Left ventricle myocardium inferior (tissue), 1 donor: ENCODE data around the gene PDGFB. TPM values are rescaled to one million over a fixed set of nuclear protein-coding genes. Genes with fewer than 3 reads are reported as not detected.

Source experiments
- DNase-seq: peaks from one replicate; pipeline ENCODE4 v3.0.0-alpha.2; 2020
- H3K27ac ChIP-seq: fragments of 200-600 bp; replicated peaks from 2 replicates; pipeline ENCODE4 v1.8.0; 2021
- H3K27me3 ChIP-seq: fragments of 200-600 bp; 2 replicates; pipeline ENCODE4 v1.8.0; 2021; ENCODE audit warnings: low read depth
- H3K36me3 ChIP-seq: fragments of 200-600 bp; 2 replicates; pipeline ENCODE4 v1.8.0; 2021
- H3K4me1 ChIP-seq: fragments of 200-600 bp; 2 replicates; pipeline ENCODE4 v1.8.0; 2021
- H3K4me3 ChIP-seq: fragments of 200-600 bp; 2 replicates; pipeline ENCODE4 v1.8.0; 2021; ENCODE audit warnings: mild to moderate bottlenecking, moderate library complexity
- H3K9me3 ChIP-seq: fragments of 200-600 bp; replicated peaks from 2 replicates; pipeline ENCODE4 v1.8.0; 2021
- intact Hi-C: fragments of 100-400 bp; cut with micrococcal nuclease; formaldehyde crosslinking; loops from one replicate; pipeline ENCODE4 v1.11.0; 2022
- total RNA-seq: library from RNA; stranded (reverse); fragmentation: NEBNext Ultra II Directional; extraction: Animal tissue kit (Norgen Biotek cat#: 25700); gene quantifications from one replicate; pipeline ENCODE4 v1.2.1, GENCODE V29; 2021
- TF ChIP-seq, protein P1 (sequence below): fragments of 200-600 bp; IDR thresholded peaks from 2 replicates; pipeline ENCODE4 v1.8.0; 2021; ENCODE audit warnings: antibody characterized with exemption, mild to moderate bottlenecking, borderline replicate concordance
- donor health status: DM: no; HTN: yes; CAD: no; lungs with severe emphysema.

PDGFB gene
- total RNA-seq, 1 donor from 2014 or later, result 17.2 TPM

DNA sequence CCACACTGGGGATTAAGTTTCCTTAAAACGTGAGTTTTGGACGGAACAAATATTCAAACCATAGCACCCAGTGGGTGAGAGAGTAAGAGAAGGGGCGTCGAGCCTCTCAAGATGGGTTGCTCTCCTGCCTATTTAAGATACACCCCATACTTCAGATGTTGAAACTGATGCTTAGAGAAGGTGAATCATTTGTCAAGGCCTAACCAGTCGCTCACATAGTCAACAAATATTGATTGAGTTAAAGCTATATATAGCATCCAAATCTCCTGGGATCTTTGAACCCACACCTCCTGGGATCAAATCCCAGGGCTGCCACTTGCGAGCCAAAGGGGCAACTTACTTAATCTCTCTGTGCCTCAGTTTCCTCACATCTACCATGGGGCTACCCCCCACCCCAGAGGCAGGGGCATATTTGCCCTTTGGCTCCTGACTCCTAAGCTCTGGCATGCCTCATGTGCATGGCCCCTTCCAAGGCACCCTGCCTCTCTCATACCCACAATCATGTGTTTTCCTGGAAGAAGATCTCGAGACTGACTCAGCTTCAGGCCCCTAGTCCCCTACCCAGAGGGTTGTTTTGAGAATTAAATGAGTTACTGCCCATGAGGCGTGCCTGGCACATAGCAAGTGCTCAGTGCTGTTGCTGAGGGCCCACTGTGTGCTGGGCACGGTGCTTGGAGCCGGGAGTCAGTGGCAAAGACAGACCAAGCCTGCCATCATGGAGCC is 19.0 kb upstream of the PDGFB start:
- H3K27ac ChIP-seq, result no peak overlapping the region
- intact Hi-C loops, result no loop called here

GRCh38 chr22:39259666-39260065 is 14.9 kb upstream of the PDGFB start:
- Histone ChIP-seq H3K36me3 (no peaks in the 10 kb centered on the region), H3K27me3 (no peaks in the 10 kb centered on the region), H3K4me3 (no peak overlapping the region), H3K4me1 (peaks cover 19% of the 10 kb centered on the region), H3K9me3 (peaks cover 17% of the 10 kb centered on the region), H3K27ac (no peak overlapping the region)
- intact Hi-C loops, result no loop called here
- TF ChIP-seq, protein P1, sequence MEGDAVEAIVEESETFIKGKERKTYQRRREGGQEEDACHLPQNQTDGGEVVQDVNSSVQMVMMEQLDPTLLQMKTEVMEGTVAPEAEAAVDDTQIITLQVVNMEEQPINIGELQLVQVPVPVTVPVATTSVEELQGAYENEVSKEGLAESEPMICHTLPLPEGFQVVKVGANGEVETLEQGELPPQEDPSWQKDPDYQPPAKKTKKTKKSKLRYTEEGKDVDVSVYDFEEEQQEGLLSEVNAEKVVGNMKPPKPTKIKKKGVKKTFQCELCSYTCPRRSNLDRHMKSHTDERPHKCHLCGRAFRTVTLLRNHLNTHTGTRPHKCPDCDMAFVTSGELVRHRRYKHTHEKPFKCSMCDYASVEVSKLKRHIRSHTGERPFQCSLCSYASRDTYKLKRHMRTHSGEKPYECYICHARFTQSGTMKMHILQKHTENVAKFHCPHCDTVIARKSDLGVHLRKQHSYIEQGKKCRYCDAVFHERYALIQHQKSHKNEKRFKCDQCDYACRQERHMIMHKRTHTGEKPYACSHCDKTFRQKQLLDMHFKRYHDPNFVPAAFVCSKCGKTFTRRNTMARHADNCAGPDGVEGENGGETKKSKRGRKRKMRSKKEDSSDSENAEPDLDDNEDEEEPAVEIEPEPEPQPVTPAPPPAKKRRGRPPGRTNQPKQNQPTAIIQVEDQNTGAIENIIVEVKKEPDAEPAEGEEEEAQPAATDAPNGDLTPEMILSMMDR, result no peak
- DNase-seq, result no peak

More for the DNA sequence above, 19.0 kb upstream of the PDGFB start:
- Histone ChIP-seq H3K27me3 (no peaks in the 10 kb centered on the region), H3K4me1 (peaks cover 33% of the 10 kb centered on the region), H3K9me3 (peaks cover 17% of the 10 kb centered on the region), H3K36me3 (no peaks in the 10 kb centered on the region), H3K4me3 (no peak overlapping the region)
- no peak for DNase-seq
- TF ChIP-seq, protein P1, result no peak

DNA sequence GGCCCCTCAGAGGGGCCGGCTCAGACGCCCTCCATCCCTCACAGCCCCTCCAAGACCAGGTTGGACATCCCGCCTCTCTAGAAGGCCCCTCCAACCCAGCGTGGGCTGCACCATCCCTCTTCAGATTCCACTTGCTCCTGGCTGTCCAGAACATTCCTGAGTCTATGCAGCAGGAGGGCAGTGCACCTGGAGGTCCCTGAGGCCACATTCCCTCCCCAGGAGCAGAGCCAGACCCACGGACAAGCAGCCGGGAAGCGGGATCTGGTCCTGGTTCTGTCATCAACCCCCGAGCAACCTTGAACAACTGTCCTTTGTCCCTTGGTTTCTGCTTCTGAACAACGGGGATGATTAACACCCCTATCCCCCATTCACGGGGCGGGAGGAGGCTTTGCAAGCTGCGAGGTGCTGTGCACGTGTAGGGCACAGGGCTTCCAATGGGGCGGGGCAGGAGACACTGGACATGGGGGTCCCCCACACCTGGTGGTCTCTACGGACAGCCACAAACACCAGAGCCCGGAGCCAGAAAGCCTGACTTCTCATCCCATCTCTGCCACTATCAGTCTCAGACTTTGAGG is 13.2 kb upstream of the PDGFB start:
- Histone ChIP-seq H3K27ac (no peak overlapping the region), H3K4me3 (no peak overlapping the region), H3K9me3 (peaks cover 17% of the 10 kb centered on the region), H3K36me3 (no peaks in the 10 kb centered on the region), H3K27me3 (no peaks in the 10 kb centered on the region), H3K4me1 (peaks cover 36% of the 10 kb centered on the region)
- no peak for DNase-seq
- intact Hi-C loops, result no loop called here
- TF ChIP-seq, protein P1, result no peak

GRCh38 chr22:39256979-39257378 is 12.2 kb upstream of the PDGFB start:
- H3K36me3 ChIP-seq, result no peaks in the 10 kb centered on the region
- TF ChIP-seq, protein P1, result no peak
- peaks cover 13% of the 10 kb centered on the region for H3K9me3 ChIP-seq
- no peak overlapping the region for H3K4me3 ChIP-seq
- no peak for DNase-seq
- H3K4me1 ChIP-seq, result peaks cover 46% of the 10 kb centered on the region
- no peaks in the 10 kb centered on the region for H3K27me3 ChIP-seq
- no peak overlapping the region for H3K27ac ChIP-seq
- intact Hi-C loops, result no loop called here

GRCh38 chr22:39256186-39256552 is 11.4 kb upstream of the PDGFB start:
- Histone ChIP-seq H3K27me3 (no peaks in the 10 kb centered on the region), H3K4me3 (no peak overlapping the region), H3K36me3 (no peaks in the 10 kb centered on the region), H3K27ac (no peak overlapping the region), H3K9me3 (peaks cover 4% of the 10 kb centered on the region), H3K4me1 (peaks cover 46% of the 10 kb centered on the region)
- intact Hi-C loops, result no loop called here
- TF ChIP-seq, protein P1, result no peak
- no peak for DNase-seq
